Panc1 (cell line): ENCODE data around the gene RMND1.
"Not testable (repeated sequence)": the region's sequence is repeated elsewhere in the genome, so short reads cannot be mapped to it uniquely, and the experiment has no call there.

Experiments used
- CTCF ChIP-seq: fragments of 450-650 bp; IDR thresholded peaks from 2 replicates; pipeline ENCODE4 v1.5.1; 2017; ENCODE audit warnings: mild to moderate bottlenecking
- POLR2AphosphoS5 ChIP-seq: IDR thresholded peaks from 2 replicates; pipeline ENCODE4 v1.6.1; 2012; ENCODE audit warnings: mild to moderate bottlenecking, low read depth, low read length, moderate library complexity
- TCF7L2 ChIP-seq: IDR thresholded peaks from 2 replicates; pipeline ENCODE4 v1.6.1; 2011; ENCODE audit warnings: mild to moderate bottlenecking, low read depth, low read length, inconsistent platforms
- TF ChIP-seq, protein P1 (sequence below), 2 experiments: IDR thresholded peaks; 2 replicates each; pipeline ENCODE4 v1.6.1; 2011 to 2012; ENCODE audit warnings: low read depth in 2 of 2, control low read depth in 1 of 2, low read length in 1 of 2, mild to moderate bottlenecking in 1 of 2, moderate library complexity in 1 of 2; ENCODE audit not compliant: insufficient read depth in 1 of 2

- not testable (repeated sequence) for TF ChIP-seq CTCF, POLR2AphosphoS5, TCF7L2
- TF ChIP-seq, protein P1, sequence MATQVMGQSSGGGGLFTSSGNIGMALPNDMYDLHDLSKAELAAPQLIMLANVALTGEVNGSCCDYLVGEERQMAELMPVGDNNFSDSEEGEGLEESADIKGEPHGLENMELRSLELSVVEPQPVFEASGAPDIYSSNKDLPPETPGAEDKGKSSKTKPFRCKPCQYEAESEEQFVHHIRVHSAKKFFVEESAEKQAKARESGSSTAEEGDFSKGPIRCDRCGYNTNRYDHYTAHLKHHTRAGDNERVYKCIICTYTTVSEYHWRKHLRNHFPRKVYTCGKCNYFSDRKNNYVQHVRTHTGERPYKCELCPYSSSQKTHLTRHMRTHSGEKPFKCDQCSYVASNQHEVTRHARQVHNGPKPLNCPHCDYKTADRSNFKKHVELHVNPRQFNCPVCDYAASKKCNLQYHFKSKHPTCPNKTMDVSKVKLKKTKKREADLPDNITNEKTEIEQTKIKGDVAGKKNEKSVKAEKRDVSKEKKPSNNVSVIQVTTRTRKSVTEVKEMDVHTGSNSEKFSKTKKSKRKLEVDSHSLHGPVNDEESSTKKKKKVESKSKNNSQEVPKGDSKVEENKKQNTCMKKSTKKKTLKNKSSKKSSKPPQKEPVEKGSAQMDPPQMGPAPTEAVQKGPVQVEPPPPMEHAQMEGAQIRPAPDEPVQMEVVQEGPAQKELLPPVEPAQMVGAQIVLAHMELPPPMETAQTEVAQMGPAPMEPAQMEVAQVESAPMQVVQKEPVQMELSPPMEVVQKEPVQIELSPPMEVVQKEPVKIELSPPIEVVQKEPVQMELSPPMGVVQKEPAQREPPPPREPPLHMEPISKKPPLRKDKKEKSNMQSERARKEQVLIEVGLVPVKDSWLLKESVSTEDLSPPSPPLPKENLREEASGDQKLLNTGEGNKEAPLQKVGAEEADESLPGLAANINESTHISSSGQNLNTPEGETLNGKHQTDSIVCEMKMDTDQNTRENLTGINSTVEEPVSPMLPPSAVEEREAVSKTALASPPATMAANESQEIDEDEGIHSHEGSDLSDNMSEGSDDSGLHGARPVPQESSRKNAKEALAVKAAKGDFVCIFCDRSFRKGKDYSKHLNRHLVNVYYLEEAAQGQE (IDR thresholded peaks at IDR 0.05; ENCODE audit: insufficient read depth in 1 of 2, low read depth in 2 of 2, low read length in 1 of 2): not testable (repeated sequence)
Measured at GRCh38 chr6:151356983-151357382, 94.9 kb downstream of the RMND1 start.
